Mesothelial cell of epicardium (in vitro differentiated cells): ENCODE data around the gene IARS1. TPM values are rescaled to one million over a fixed set of nuclear protein-coding genes. Genes with fewer than 3 reads are reported as not detected.
A peak's percentile ranks its signal among the peaks of the same experiment; 100 is the strongest.

Experiments
- DNase-seq, 2 experiments: peaks; one replicate each; pipeline ENCODE4 v3.0.0; 2021; ENCODE audit warnings: low spot score in 2 of 2; ENCODE audit not compliant: unreplicated experiment in 2 of 2
- H3K27ac Mint-ChIP-seq: 2 replicates; pipeline ENCODE4 v1.8.0; 2021; ENCODE audit warnings: mixed read lengths
- H3K27me3 Mint-ChIP-seq: 2 replicates; pipeline ENCODE4 v1.8.0; 2021; ENCODE audit warnings: low read depth, mixed read lengths
- H3K36me3 Mint-ChIP-seq: 2 replicates; pipeline ENCODE4 v1.8.0; 2021; ENCODE audit warnings: mixed read lengths
- H3K4me1 Mint-ChIP-seq: 2 replicates; pipeline ENCODE4 v1.8.0; 2021; ENCODE audit warnings: mixed read lengths
- H3K4me3 Mint-ChIP-seq: 2 replicates; pipeline ENCODE4 v1.8.0; 2021; ENCODE audit warnings: mild to moderate bottlenecking, moderate library complexity, mixed read lengths
- H3K9me3 Mint-ChIP-seq: 2 replicates; pipeline ENCODE4 v1.8.0; 2021; ENCODE audit warnings: mixed read lengths
- total RNA-seq: library from RNA; stranded (reverse); gene quantifications from 3 replicates; pipeline ENCODE4 v1.2.1, GENCODE V29; 2021
- TF ChIP-seq, protein P1 (sequence below): fragments of 200-600 bp; sonication (generic); IDR thresholded peaks from one replicate; pipeline ENCODE4 v1.5.0; 2021; ENCODE audit warnings: antibody characterized with exemption; ENCODE audit not compliant: unreplicated experiment

Gene IARS1
- total RNA-seq, result 117 to 127 TPM (median 126 TPM) in 3 replicates

- Mint-ChIP-seq H3K27ac (peak within 1 kb of the TSS; percentile 99), H3K27me3 (no peaks in the 10 kb centered on the region), H3K4me1 (peaks cover 39% of the 10 kb centered on the region), H3K4me3 (peak within 1 kb of the TSS; percentile 98), H3K9me3 (peaks cover 6% of the 10 kb centered on the region), H3K36me3 (peaks cover 26% of the 10 kb centered on the region)
- peak; percentile 95 to 100 for DNase-seq
- TF ChIP-seq, protein P1, sequence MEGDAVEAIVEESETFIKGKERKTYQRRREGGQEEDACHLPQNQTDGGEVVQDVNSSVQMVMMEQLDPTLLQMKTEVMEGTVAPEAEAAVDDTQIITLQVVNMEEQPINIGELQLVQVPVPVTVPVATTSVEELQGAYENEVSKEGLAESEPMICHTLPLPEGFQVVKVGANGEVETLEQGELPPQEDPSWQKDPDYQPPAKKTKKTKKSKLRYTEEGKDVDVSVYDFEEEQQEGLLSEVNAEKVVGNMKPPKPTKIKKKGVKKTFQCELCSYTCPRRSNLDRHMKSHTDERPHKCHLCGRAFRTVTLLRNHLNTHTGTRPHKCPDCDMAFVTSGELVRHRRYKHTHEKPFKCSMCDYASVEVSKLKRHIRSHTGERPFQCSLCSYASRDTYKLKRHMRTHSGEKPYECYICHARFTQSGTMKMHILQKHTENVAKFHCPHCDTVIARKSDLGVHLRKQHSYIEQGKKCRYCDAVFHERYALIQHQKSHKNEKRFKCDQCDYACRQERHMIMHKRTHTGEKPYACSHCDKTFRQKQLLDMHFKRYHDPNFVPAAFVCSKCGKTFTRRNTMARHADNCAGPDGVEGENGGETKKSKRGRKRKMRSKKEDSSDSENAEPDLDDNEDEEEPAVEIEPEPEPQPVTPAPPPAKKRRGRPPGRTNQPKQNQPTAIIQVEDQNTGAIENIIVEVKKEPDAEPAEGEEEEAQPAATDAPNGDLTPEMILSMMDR, result no peak
Observed at GRCh38 chr9:92293452-92294296, at the start of gene IARS1. Gene IARS1 (minus strand): TSS chr9:92293697. CDS start chr9:92289419, 4,278 bp downstream.

- Mint-ChIP-seq H3K27me3 (no peaks in the 10 kb centered on the region), H3K36me3 (peaks cover 15% of the 10 kb centered on the region), H3K4me1 (no peaks in the 10 kb centered on the region), H3K27ac (no peak overlapping the region), H3K4me3 (no peak overlapping the region), H3K9me3 (peaks cover 8% of the 10 kb centered on the region)
- TF ChIP-seq, protein P1, result peak; percentile 40
- DNase-seq, result no peak
Observed at GRCh38 chr9:92342825-92343488, 49.5 kb upstream of the IARS1 start.

GRCh38 chr9:92341578-92341977 is 48.1 kb upstream of the IARS1 start:
- H3K9me3 Mint-ChIP-seq, result peaks cover 8% of the 10 kb centered on the region
- TF ChIP-seq, protein P1, result no peak
- peaks cover 13% of the 10 kb centered on the region for H3K36me3 Mint-ChIP-seq
- DNase-seq, result no peak
- H3K4me1 Mint-ChIP-seq, result no peaks in the 10 kb centered on the region
- H3K27me3 Mint-ChIP-seq, result no peaks in the 10 kb centered on the region
- H3K27ac Mint-ChIP-seq, result no peak overlapping the region
- no peak overlapping the region for H3K4me3 Mint-ChIP-seq

DNA sequence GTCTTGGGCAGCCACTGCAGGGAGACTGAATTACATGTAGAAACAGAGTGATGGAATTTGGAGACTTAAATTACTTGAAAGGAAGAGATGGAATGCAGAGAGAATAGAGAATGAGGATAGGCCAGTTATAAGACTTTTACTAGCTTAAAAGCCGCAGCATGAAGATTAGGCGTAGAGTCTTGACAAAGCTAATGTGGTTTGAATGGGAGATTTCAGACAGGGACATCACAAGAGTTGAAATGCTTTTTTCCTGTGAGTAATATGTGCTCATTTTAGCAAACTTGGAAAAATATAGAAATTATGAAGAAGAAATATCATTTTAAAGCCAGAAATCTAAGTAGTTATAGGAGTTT is 39.8 kb upstream of the IARS1 start:
- Mint-ChIP-seq H3K27ac (peak overlapping the region; percentile 71), H3K4me3 (no peak overlapping the region)

DNA sequence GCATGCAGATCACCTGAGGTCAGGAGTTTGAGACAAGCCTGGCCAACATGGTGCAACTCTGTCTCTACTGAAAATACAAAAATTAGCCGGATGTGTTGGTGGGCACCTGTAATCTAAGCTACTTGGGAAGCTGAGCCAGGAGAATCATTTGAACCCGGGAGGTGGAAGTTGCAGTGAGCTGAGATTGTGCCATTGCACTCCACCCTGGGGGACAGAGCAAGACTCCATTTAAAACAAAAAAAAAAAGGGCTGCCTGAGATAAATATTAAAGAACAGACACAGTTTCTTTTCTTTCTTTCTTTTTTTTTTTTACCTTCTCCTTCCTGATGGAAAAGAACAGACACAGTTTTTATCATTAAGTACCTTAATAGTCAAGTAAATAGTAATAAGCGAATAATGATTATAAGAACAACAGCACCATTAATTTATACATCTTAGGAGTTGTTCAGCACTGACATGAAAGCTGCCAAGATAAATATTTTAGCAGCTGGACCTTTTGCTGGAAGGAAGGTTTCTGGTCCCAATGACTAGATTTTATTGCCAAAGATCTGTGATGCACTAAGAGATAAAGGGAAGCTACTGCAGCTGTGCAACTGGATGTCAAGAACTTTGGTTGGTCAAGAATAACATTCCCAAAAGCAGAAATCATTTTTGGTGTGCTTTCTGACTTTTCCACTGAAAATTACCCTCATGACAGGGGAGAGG is 39.2 kb upstream of the IARS1 start:
- Mint-ChIP-seq H3K27ac (peak overlapping the region; percentile 71), H3K36me3 (no peaks in the 10 kb centered on the region), H3K4me3 (no peak overlapping the region), H3K9me3 (no peaks in the 10 kb centered on the region), H3K27me3 (no peaks in the 10 kb centered on the region), H3K4me1 (peaks cover 12% of the 10 kb centered on the region)
- TF ChIP-seq, protein P1, result no peak
- DNase-seq, result no peak

More for the DNA sequence above, 39.8 kb upstream of the IARS1 start:
- no peaks in the 10 kb centered on the region for H3K27me3 Mint-ChIP-seq
- H3K9me3 Mint-ChIP-seq, result no peaks in the 10 kb centered on the region
- TF ChIP-seq, protein P1, result no peak
- H3K4me1 Mint-ChIP-seq, result peaks cover 8% of the 10 kb centered on the region
- DNase-seq, result no peak
- no peaks in the 10 kb centered on the region for H3K36me3 Mint-ChIP-seq
